Loucy (cell line): Measurements from ENCODE around the gene WSCD1.

Source experiments
- H2AFZ ChIP-seq: fragments of 200-600 bp; sonication (generic); 2 replicates; pipeline ENCODE4 v1.6.0; 2016; ENCODE audit warnings: antibody characterized with exemption, mild to moderate bottlenecking, low read length, moderate library complexity
- H3F3A ChIP-seq: fragments of 200-600 bp; 2 replicates; pipeline ENCODE4 v1.6.0; 2016; ENCODE audit warnings: antibody characterized with exemption, low read depth, mild to moderate bottlenecking
- H3K27me3 ChIP-seq: fragments of 200-600 bp; sonication (generic); 2 replicates; pipeline ENCODE4 v1.6.1; 2014; ENCODE audit warnings: low read length, mild to moderate bottlenecking; ENCODE audit not compliant: insufficient read depth, poor library complexity, severe bottlenecking
- H3K36me3 ChIP-seq: fragments of 200-600 bp; sonication (generic); 2 replicates; pipeline ENCODE4 v1.6.1; 2016; ENCODE audit warnings: low read length; ENCODE audit not compliant: insufficient read depth
- H3K4me1 ChIP-seq: fragments of 200-600 bp; sonication (generic); 2 replicates; pipeline ENCODE4 v1.5.1; 2014; ENCODE audit warnings: low read length, mild to moderate bottlenecking; ENCODE audit not compliant: insufficient read depth, poor library complexity, severe bottlenecking
- H3K4me2 ChIP-seq: fragments of 200-600 bp; sonication (generic); 2 replicates; pipeline ENCODE4 v1.6.0; 2014; ENCODE audit warnings: antibody characterized with exemption, low read length, low read depth, mild to moderate bottlenecking; ENCODE audit not compliant: poor library complexity, severe bottlenecking
- H3K4me3 ChIP-seq: fragments of 200-600 bp; sonication (generic); 2 replicates; pipeline ENCODE4 v1.5.1; 2014; ENCODE audit warnings: low read length, mild to moderate bottlenecking, mixed read lengths; ENCODE audit not compliant: poor library complexity, severe bottlenecking
- H3K79me2 ChIP-seq: fragments of 200-600 bp; sonication (generic); 2 replicates; pipeline ENCODE4 v1.6.1; 2014; ENCODE audit warnings: low read length; ENCODE audit not compliant: insufficient read depth
- H3K9ac ChIP-seq: fragments of 200-600 bp; sonication (generic); 2 replicates; pipeline ENCODE4 v1.6.0; 2014; ENCODE audit warnings: mild to moderate bottlenecking, low read depth, low read length, moderate library complexity; ENCODE audit not compliant: poor library complexity, severe bottlenecking
- H3K9me2 ChIP-seq: fragments of 200-600 bp; sonication (generic); replicated peaks from 2 replicates; pipeline ENCODE4 v1.6.1; 2016; ENCODE audit warnings: low read depth, low read length, mixed read lengths
- H3K9me3 ChIP-seq: fragments of 200-600 bp; sonication (generic); 2 replicates; pipeline ENCODE4 v1.6.1; 2014; ENCODE audit warnings: mild to moderate bottlenecking, antibody characterized with exemption, low read length, low read depth; ENCODE audit not compliant: insufficient read depth
- H4K20me1 ChIP-seq: fragments of 200-600 bp; sonication (generic); 2 replicates; pipeline ENCODE4 v1.6.0; 2014; ENCODE audit warnings: antibody characterized with exemption, low read length, mild to moderate bottlenecking; ENCODE audit not compliant: insufficient read depth, poor library complexity, severe bottlenecking
- EZH2phosphoT487 ChIP-seq: fragments of 200-600 bp; IDR thresholded peaks from 2 replicates; pipeline ENCODE4 v1.6.1; 2018; ENCODE audit warnings: antibody characterized with exemption, mild to moderate bottlenecking, moderate library complexity, borderline replicate concordance
- TF ChIP-seq, protein P1 (sequence below): fragments of 200-600 bp; sonication (generic); conservative IDR thresholded peaks from 2 replicates; pipeline ENCODE4 v1.5.1; 2014; ENCODE audit warnings: mild to moderate bottlenecking, antibody characterized with exemption, low read length

WSCD1 gene

DNA sequence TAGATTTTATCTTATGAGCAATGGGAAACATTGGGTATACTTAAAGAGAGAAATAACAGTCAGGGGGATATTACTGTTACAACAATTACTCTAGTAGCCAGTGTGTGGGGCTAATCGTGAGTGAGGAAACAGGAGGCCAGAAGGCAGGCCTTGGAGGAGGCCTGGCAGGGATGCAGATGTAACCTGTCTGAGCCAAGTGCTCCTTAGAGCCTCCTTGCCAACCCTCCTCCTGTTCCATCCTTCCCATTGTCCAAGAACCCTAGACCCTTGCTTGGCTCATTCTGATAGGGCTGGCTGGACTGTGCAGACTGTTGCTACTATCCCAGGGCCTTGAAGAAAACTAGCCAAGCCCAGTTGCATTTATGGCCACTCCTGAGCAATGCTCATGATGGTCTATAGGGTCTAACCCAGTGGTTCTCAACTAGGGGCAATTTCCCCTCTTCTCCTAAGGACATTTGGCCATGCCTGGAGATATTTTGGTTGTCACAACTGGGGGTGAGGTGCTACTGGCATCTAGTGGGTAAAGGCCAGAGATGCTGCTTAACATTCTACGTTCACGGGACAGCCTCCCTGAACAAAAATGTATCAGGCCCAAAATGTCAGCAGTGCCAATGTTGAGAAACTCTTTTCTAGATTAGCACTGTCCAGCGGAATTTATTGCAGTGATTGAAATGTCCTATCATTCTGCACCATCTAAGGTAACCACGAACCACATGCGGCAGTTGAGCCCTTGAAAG lies 24.4 kb upstream of the WSCD1 start:
- Histone ChIP-seq H3K79me2 (no peaks in the 10 kb centered on the region), H3K9me3 (peaks cover 14% of the 10 kb centered on the region; the same call in 1 of the 2 replicates), H4K20me1 (no peaks in the 10 kb centered on the region), H3K9ac (no peak overlapping the region), H3K4me3 (no peak overlapping the region), H3K9me2 (no peaks in the 10 kb centered on the region), H3K4me1 (no peaks in the 10 kb centered on the region), H3F3A (no peaks in the 10 kb centered on the region), H3K36me3 (no peaks in the 10 kb centered on the region), H2AFZ (no peak overlapping the region), H3K27me3 (no peaks in the 10 kb centered on the region), H3K4me2 (no peak overlapping the region)
- no peak for TF ChIP-seq EZH2phosphoT487
- TF ChIP-seq, protein P1, sequence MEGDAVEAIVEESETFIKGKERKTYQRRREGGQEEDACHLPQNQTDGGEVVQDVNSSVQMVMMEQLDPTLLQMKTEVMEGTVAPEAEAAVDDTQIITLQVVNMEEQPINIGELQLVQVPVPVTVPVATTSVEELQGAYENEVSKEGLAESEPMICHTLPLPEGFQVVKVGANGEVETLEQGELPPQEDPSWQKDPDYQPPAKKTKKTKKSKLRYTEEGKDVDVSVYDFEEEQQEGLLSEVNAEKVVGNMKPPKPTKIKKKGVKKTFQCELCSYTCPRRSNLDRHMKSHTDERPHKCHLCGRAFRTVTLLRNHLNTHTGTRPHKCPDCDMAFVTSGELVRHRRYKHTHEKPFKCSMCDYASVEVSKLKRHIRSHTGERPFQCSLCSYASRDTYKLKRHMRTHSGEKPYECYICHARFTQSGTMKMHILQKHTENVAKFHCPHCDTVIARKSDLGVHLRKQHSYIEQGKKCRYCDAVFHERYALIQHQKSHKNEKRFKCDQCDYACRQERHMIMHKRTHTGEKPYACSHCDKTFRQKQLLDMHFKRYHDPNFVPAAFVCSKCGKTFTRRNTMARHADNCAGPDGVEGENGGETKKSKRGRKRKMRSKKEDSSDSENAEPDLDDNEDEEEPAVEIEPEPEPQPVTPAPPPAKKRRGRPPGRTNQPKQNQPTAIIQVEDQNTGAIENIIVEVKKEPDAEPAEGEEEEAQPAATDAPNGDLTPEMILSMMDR, result no peak

DNA sequence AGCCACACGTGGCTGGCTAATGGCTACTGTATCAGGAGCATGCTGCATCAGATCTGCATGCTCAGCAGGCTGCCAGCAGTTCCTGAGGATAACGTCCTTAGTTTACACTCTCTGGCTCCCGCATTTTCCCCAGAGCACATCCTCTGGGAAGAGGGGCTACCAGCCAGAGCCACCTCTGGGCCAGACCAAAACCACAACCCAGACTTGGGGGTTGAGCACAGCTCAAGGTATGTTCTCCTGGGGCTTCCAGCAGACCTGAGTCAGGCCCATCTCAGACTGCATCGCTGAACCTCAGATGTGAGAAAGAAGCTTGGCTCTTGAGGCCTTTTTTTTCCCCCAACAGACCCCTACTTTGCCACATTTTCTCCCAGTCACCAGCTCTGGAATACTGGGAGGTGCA lies 23.7 kb upstream of the WSCD1 start:
- no peak overlapping the region for H2AFZ ChIP-seq
- TF ChIP-seq, protein P1, result no peak
- no peak for TF ChIP-seq EZH2phosphoT487
- H3K9ac ChIP-seq, result no peak overlapping the region
- H3K36me3 ChIP-seq, result no peaks in the 10 kb centered on the region
- no peaks in the 10 kb centered on the region for H4K20me1 ChIP-seq
- H3K27me3 ChIP-seq, result no peaks in the 10 kb centered on the region
- no peaks in the 10 kb centered on the region for H3K9me2 ChIP-seq
- H3K4me3 ChIP-seq, result no peak overlapping the region
- H3K9me3 ChIP-seq, result peaks cover 12% of the 10 kb centered on the region; the same call in 1 of the 2 replicates
- no peaks in the 10 kb centered on the region for H3K4me1 ChIP-seq
- H3K79me2 ChIP-seq, result no peaks in the 10 kb centered on the region
- H3F3A ChIP-seq, result no peaks in the 10 kb centered on the region
- H3K4me2 ChIP-seq, result no peak overlapping the region

DNA sequence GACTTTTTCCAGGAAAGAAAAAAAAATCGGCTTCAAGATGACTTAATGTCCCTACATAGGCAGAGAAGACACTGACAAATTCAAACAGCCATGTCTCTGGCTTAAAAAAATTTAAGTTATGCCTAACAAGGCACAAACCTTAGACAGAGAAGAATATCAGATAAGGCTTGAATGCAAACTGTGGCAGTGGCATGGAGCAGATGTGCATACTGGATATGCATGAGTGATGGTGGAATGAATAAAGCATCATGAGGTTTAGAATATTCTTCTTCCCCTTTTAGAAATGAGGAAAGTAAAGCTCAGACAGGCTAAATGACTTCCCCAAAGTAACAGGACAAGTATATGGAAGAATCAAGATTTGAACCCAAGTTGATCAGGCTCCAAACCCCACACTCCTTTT lies 23.2 kb upstream of the WSCD1 start:
- TF ChIP-seq EZH2phosphoT487, result no peak
- TF ChIP-seq, protein P1, result no peak
- H2AFZ ChIP-seq, result no peak overlapping the region
- H3K4me1 ChIP-seq, result no peaks in the 10 kb centered on the region
- no peaks in the 10 kb centered on the region for H3K79me2 ChIP-seq
- no peaks in the 10 kb centered on the region for H3K36me3 ChIP-seq
- H3K9me3 ChIP-seq, result peaks cover 10% of the 10 kb centered on the region; the same call in 1 of the 2 replicates
- H3K9me2 ChIP-seq, result no peaks in the 10 kb centered on the region
- no peaks in the 10 kb centered on the region for H4K20me1 ChIP-seq
- H3K27me3 ChIP-seq, result no peaks in the 10 kb centered on the region
- H3K4me2 ChIP-seq, result no peak overlapping the region
- no peak overlapping the region for H3K4me3 ChIP-seq
- no peak overlapping the region for H3K9ac ChIP-seq
- H3F3A ChIP-seq, result no peaks in the 10 kb centered on the region
